ENCODE results near the gene HECTD4. TPM values are rescaled to one million over a fixed set of nuclear protein-coding genes. Genes with fewer than 3 reads are reported as not detected.

The HECTD4 gene
- total RNA-seq, 1 experiment from 2014 or later = 3.7 TPM

GRCh38 chr12:112121780-112122565 lies 260.3 kb downstream of the HECTD4 start:
- DNase-seq (ENCODE audit: low read depth) = peak; percentile 80

- no peak for DNase-seq (ENCODE audit: low read depth)
These were observed 264.5 kb downstream of the HECTD4 start for GRCh38 chr12:112117685-112118084.

- DNase-seq (ENCODE audit: low read depth) = peak; percentile 77
These were observed 265.8 kb downstream of the HECTD4 start for GRCh38 chr12:112116232-112117060.

- DNase-seq (ENCODE audit: low read depth) = no peak
These were observed 266.8 kb downstream of the HECTD4 start for GRCh38 chr12:112115259-112116045.

- no peak for DNase-seq (ENCODE audit: low read depth)
These were observed 269.7 kb downstream of the HECTD4 start for GRCh38 chr12:112112409-112113133.

- DNase-seq (ENCODE audit: low read depth) = no peak
These were observed 270.3 kb downstream of the HECTD4 start for GRCh38 chr12:112111931-112112330.

GRCh38 chr12:112110787-112111662 lies 271.2 kb downstream of the HECTD4 start:
- DNase-seq (ENCODE audit: low read depth) = peak; percentile 37

Other genes starting within 250 kb of the HECTD4 start
- 3,173 and 3,566 TPM in 2 replicates for gene RPL6, start 27.2 kb upstream of the HECTD4 start, total RNA-seq (2014; rRNA removed; shearing (Covaris generic))
- 107 and 108 TPM in 2 replicates for gene PTPN11, start 36.5 kb upstream of the HECTD4 start, total RNA-seq (2014; rRNA removed; shearing (Covaris generic))